ENCODE data around the gene SMYD2. TPM values are rescaled to one million over a fixed set of nuclear protein-coding genes. Genes with fewer than 3 reads are reported as not detected.

The SMYD2 gene
- total RNA-seq, 1 experiment from 2014 or later, result 25.8 TPM

GRCh38 chr1:214276786-214277185 lies 4.2 kb upstream of the SMYD2 start:
- CTCF ChIA-PET, result no interaction called here
- BruUV-seq (replicated peaks), result no TSS peak

DNA sequence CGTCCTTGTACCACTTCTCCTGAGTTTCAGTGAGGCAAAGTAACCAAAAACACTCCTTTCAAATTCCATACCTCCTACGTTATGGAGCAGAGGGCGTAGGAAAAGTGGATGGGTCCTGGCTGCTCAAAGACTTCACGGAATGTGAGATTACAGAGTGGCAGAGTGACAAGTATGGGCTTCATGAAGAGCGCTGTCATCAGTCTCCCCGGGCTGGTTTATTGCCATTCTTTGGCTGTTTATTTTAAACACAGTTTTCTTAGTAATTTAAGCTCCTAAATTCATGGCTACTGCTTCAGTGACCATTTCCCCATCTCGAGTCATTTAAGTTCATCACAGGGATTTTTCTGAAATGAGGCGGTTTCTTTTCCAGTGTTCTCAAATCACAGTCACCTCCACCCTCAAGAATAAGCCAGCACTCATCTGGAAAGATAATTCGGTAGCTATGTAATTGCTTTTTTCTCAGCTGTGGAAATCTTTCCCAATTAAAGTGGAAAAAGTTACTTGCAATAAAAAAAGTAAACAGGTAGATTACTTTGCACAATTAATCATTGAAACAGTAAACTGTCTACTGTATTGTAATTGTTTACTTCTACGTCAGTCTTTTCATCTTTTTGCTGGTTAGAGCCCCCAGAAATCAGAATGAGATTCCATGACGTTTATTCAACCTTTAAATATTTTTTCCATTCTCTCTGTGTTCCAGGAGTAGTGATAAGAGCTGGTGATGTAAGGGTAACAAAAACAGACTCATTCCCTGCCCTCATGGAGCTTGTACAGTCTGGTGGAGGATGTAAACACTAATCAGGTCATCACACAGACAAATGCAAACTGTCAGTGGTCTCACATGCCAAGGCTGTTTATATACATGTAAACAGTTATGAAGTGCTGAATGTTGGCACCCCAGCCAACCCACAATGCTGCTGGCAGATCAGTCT lies 3.0 kb upstream of the SMYD2 start:
- no peaks in the 10 kb centered on the region for H3K9me3 ChIP-seq (ENCODE audit: low read depth, low read length, poor library complexity, severe bottlenecking)
- no TSS peak for BruUV-seq (replicated peaks)
- TF ChIP-seq CTCF (conservative IDR thresholded peaks at IDR 0.05; ENCODE audit: low read depth, low read length), result no peak
- TF ChIP-seq EZH2 (IDR thresholded peaks at IDR 0.05; ENCODE audit: borderline replicate concordance, low read depth, low read length, poor library complexity, severe bottlenecking), result no peak
- no peaks in the 10 kb centered on the region for H3K36me3 ChIP-seq (ENCODE audit: insufficient read depth, low read length, poor library complexity, severe bottlenecking)
- H3K4me1 ChIP-seq (ENCODE audit: insufficient read depth, low read length, poor library complexity, severe bottlenecking), result peaks cover 14% of the 10 kb centered on the region
- ChIA-PET POLR2A (ENCODE audit: low non-redundant PET) (no interaction called here), CTCF (no interaction called here)
- H3K27ac ChIP-seq (ENCODE audit: low read depth, low read length, poor library complexity, severe bottlenecking), result no peak overlapping the region
- intact Hi-C loops (cut with micrococcal nuclease; ENCODE audit: unreplicated experiment), result no loop called here
- no peak overlapping the region for H3K4me3 ChIP-seq (ENCODE audit: low read depth, low read length, poor library complexity, severe bottlenecking)
- DNase-seq (ENCODE audit: low spot score), result no peak
- no peaks in the 10 kb centered on the region for H3K27me3 ChIP-seq (replicated peaks; ENCODE audit: insufficient read depth, low read depth, low read length, poor library complexity)

More at GRCh38 chr1:214276786-214277185, 4.2 kb upstream of the SMYD2 start:
- no peaks in the 10 kb centered on the region for H3K36me3 ChIP-seq (ENCODE audit: insufficient read depth, low read length, poor library complexity, severe bottlenecking)
- intact Hi-C loops (cut with micrococcal nuclease; ENCODE audit: unreplicated experiment), result no loop called here
- no peak for TF ChIP-seq CTCF (conservative IDR thresholded peaks at IDR 0.05; ENCODE audit: low read depth, low read length)
- no peak for TF ChIP-seq EZH2 (IDR thresholded peaks at IDR 0.05; ENCODE audit: borderline replicate concordance, low read depth, low read length, poor library complexity, severe bottlenecking)
- DNase-seq (ENCODE audit: low spot score), result no peak
- H3K4me3 ChIP-seq (ENCODE audit: low read depth, low read length, poor library complexity, severe bottlenecking), result no peak overlapping the region
- no peaks in the 10 kb centered on the region for H3K27me3 ChIP-seq (replicated peaks; ENCODE audit: insufficient read depth, low read depth, low read length, poor library complexity)
- H3K27ac ChIP-seq (ENCODE audit: low read depth, low read length, poor library complexity, severe bottlenecking), result no peak overlapping the region
- no peaks in the 10 kb centered on the region for H3K9me3 ChIP-seq (ENCODE audit: low read depth, low read length, poor library complexity, severe bottlenecking)
- POLR2A ChIA-PET (ENCODE audit: low non-redundant PET), result no interaction called here
- peaks cover 7% of the 10 kb centered on the region for H3K4me1 ChIP-seq (ENCODE audit: insufficient read depth, low read length, poor library complexity, severe bottlenecking)

DNA sequence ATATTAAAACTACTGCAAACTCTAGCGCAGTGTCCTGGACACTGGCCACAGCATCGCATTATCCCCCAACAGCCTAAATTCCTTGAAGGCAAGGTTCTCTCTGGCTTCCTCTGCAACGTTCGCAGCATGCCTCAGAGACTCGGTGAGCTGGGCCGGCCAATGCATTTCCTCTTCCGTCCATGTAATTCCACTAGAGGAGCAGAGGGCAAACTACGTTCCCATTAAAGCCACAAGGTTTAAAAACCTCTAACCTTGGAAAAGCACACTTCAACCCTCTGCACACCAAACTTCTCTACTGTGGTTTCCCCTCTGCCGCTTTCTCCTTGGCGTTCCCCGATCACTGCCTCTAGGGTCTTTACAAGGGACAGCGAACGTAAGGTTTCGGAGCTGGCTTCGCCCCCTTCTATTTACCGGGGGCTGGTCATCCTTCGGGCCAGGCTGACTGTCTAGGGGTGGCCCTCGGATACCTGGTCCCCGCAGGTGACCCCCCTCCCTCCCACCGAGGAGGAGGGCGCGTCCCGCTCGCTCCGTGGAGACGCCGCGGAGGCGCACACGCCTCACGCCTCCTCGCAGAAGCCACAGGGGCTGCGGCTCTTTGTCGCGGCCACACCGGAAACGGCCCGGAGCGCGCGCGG lies 456 bp upstream of the SMYD2 start:
- H3K27ac ChIP-seq (ENCODE audit: low read depth, low read length, poor library complexity, severe bottlenecking), result peak overlapping the region; percentile 85
- ChIA-PET CTCF (no interaction called here), POLR2A (ENCODE audit: low non-redundant PET) (no interaction called here)
- H3K4me1 ChIP-seq (ENCODE audit: insufficient read depth, low read length, poor library complexity, severe bottlenecking), result peaks cover 17% of the 10 kb centered on the region
- peak overlapping the region; percentile 89 for H3K4me3 ChIP-seq (ENCODE audit: low read depth, low read length, poor library complexity, severe bottlenecking)
- no peak for DNase-seq (ENCODE audit: low spot score)
- intact Hi-C loops (cut with micrococcal nuclease; ENCODE audit: unreplicated experiment), result no loop called here
- no peaks in the 10 kb centered on the region for H3K9me3 ChIP-seq (ENCODE audit: low read depth, low read length, poor library complexity, severe bottlenecking)
- TF ChIP-seq CTCF (conservative IDR thresholded peaks at IDR 0.05; ENCODE audit: low read depth, low read length), result no peak
- no peak for TF ChIP-seq EZH2 (IDR thresholded peaks at IDR 0.05; ENCODE audit: borderline replicate concordance, low read depth, low read length, poor library complexity, severe bottlenecking)
- no TSS peak for BruUV-seq (replicated peaks)
- no peaks in the 10 kb centered on the region for H3K36me3 ChIP-seq (ENCODE audit: insufficient read depth, low read length, poor library complexity, severe bottlenecking)
- no peaks in the 10 kb centered on the region for H3K27me3 ChIP-seq (replicated peaks; ENCODE audit: insufficient read depth, low read depth, low read length, poor library complexity)

Data from A673 (cell line).